Activated CD4-positive, alpha-beta T cell treated with anti-CD3 and anti-CD28 coated beads, Interleukin-2, amount 50 U/mL, for 24 hours (primary cell): ENCODE measurements around the gene MAU2.
"Not testable (repeated sequence)": the region's sequence is repeated elsewhere in the genome, so short reads cannot be mapped to it uniquely, and the experiment has no call there.

Source experiments
- DNase-seq, 2 donors: peaks; one replicate each; pipeline ENCODE4 v3.0.0-alpha.2; 2020; ENCODE audit warnings: low read depth in 1 of 2, low spot score in 1 of 2

MAU2 gene

GRCh38 chr19:19345970-19346369, 25.3 kb downstream of the MAU2 start:
- DNase-seq: no peak

- no peak for DNase-seq
These were observed 26.9 kb downstream of the MAU2 start for GRCh38 chr19:19347401-19348110.

DNA sequence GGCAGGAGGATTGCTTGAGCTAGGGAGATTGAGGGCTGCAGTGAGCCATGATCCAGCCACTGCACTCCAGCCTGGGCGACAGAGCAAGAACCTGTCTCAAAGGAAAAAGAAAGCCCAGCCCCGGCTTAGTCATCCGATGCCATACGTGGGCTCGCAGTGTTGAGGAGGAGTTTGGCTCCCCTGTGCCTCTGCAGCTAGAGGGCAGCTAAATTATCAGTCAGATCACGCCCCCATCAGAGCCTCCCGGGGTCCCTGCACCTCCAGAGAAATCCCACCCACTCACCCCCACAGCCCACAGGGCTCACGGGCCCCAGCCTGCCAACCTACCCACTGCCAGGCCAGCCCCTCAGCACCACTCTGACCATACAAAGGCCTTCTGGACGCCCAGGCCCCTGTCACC, 27.6 kb downstream of the MAU2 start:
- no peak for DNase-seq

DNA sequence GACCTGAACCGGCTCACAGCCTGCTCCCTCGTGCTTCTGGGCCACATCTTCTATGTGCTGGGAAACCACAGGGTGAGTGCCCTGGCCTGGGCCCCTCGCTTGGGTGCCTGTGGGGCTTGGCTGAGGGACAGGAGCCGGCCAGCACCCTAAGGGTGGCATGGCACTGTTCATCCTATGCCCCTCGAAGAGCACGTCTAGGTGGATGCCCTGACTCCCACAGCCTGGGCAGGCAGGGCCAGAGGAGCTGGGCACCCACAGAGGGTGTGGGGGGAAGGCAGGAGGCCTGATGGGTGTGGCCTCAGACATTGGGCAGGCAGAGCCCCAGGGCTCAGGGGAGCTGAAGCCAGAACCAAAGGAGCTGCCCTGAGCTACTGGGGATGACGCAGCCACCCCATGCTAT, 28.7 kb downstream of the MAU2 start:
- DNase-seq: no peak

- not testable (repeated sequence) for DNase-seq
These were observed 30.1 kb downstream of the MAU2 start for GRCh38 chr19:19350756-19351155.

- DNase-seq: no peak
These were observed 32.2 kb downstream of the MAU2 start for GRCh38 chr19:19352823-19353222.

DNA sequence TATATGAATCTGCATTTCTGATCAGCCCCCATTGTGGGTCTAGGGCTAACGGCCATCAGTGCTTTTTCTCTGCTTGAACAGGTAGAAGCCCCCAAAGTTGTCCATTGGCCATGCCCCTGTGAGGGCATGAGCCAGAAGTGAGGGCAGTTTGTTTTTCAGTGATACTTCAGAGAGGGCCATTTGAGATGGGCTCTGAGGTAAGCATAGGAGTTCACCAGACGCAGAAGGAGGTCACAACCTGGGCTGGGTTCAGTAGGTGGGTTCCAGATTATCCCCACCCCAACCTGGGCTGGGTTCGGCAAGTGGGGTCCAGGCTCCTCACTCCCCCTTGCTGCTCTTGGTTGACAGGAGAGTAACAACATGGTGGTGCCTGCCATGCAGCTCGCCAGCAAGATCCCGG, 33.4 kb downstream of the MAU2 start:
- no peak for DNase-seq

DNA sequence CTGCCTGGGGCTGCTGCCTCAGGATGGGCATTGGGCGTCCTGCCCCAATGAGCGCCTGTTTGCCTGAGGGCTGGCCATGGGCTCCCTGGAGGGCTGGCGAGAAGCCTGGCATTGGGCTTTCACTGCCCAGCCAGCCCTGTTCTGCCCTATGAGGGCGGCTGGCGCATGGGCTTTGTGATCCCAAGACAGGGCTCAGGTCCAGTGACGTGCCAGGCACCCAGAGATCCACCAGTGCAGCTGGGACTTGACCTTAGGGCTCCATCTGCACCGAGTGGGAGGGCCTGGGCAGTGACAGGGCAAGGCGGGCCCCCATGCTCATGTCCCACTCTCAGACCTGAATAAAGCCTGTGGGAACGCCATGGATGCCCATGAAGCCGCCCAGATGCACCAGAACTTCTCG, 34.3 kb downstream of the MAU2 start:
- DNase-seq: no peak

- no peak for DNase-seq
These were observed 35.0 kb downstream of the MAU2 start for GRCh38 chr19:19355606-19356139.

DNA sequence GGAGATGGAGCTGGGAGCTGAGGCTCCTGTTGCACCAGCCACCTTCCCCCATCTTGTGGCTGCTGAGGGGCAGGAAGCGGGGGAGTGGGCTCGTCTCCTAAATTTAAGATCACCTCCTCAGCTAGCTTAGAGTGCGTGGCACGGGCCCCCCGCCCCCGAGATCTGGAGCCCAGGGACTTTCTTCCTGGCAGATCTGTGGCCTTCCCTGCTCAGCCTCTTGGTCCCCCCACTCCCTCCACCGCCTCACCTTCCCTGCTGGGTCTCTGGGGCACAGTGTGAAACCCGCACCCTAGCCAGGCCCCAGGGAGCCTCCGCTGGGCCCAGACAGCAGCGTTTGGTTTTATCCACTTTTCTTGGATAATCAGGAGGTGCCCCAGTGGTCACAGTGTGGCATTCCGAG, 35.9 kb downstream of the MAU2 start:
- no peak for DNase-seq

GRCh38 chr19:19356901-19357566, 36.4 kb downstream of the MAU2 start:
- DNase-seq: no peak

GRCh38 chr19:19361075-19361594, 40.5 kb downstream of the MAU2 start:
- DNase-seq: peak; percentile 44 to 68

DNA sequence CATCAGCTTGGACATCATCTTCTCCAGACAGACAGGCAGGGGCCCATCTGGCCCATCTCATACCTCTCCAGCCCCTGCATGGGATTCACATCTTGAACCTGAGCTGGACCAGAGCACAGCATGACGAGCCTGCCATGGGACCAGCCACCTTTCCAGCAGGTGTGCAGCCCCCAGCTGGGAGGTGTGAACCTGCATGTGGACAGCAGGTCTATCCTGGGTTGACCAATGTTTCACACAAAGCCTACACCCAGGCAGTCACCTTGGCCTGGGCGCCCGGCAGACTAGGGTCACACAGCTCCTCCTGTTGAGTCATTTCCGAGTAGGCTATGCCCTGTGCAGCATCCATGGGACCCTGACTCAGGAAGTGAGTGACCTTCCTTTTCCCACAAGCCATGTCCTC, 41.4 kb downstream of the MAU2 start:
- no peak for DNase-seq

- DNase-seq: peak; percentile 41 to 49
These were observed 46.1 kb downstream of the MAU2 start for GRCh38 chr19:19366434-19367396.

DNA sequence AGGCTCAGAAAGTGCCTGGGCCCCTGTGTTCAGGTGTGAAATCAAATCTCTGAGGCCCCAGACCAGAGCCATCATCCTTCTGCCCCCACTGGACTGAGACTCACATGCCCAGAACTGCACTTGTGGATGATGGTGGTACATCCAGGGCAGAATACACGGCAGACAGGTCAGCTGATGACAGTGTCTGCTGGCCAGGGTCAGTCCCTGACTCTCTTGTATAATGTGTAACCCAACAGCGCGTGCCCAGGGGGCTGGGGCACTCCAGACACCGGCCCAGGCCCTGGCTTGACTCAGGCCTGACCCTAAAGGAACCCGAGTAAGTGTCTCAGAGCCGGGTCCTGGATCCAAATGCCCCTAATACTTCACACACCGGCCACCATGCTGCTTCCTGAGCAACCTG, 47.5 kb downstream of the MAU2 start:
- DNase-seq: no peak

DNA sequence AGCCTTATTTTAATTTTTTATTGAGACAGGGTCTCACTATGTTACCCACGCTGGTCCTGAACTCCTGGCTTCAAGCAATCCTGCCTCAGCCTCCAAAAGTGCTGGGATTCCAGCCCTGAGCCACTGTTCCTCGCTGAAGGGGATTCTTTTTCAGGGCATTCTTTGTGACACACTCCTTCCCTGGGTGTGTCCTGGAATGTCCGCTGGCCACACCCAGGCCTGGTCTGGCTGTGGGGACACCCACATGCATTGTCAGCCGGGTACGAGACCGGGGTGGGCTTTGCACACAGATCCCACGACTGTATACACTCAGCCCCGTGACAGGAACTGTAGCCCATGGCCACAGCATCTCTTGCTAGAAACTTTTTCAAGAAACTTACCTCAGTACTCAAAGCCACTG, 50.4 kb downstream of the MAU2 start:
- no peak for DNase-seq

- DNase-seq: peak in 1 of 2 donors; percentile 19
These were observed 52.2 kb downstream of the MAU2 start for GRCh38 chr19:19372656-19373416.

DNA sequence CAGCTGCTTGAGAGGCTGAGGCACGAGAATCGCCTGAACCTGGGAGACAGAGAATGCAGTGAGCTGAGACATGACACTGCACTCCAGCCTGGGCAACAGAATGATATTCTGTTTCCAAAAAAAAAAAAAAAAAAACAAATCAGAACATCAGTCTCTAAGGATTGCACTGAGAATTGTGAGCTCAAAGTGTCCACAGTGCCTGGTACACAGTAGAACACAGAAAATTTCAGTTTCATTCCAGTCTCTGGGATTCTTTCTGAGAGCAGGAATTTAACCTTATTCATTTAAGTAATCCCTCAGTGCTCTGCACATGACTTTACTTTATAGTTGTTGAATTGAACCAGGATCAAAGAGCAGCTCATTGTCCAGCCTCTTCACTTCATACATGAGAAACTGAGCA, 58.9 kb downstream of the MAU2 start:
- DNase-seq: no peak

- not testable (repeated sequence) for DNase-seq
These were observed 59.7 kb downstream of the MAU2 start for GRCh38 chr19:19380316-19380715.
